ENCODE results near the gene GNAZ. TPM values are rescaled to one million over a fixed set of nuclear protein-coding genes. Genes with fewer than 3 reads are reported as not detected.

GNAZ gene
- polyA plus RNA-seq, 1 donor from 2014 or later: 52.0 TPM

- TF ChIP-seq CTCF (IDR thresholded peaks at IDR 0.05; ENCODE audit: poor library complexity, severe bottlenecking) (no peak), MXI1 (conservative IDR thresholded peaks at IDR 0.05; ENCODE audit: poor library complexity, severe bottlenecking) (no peak), EZH2 (IDR thresholded peaks at IDR 0.05; ENCODE audit: borderline replicate concordance, insufficient read depth, low read length, poor library complexity, severe bottlenecking) (no peak), SMC3 (conservative IDR thresholded peaks at IDR 0.05; ENCODE audit: poor library complexity) (no peak), RAD21 (conservative IDR thresholded peaks at IDR 0.05) (no peak), EP300 (conservative IDR thresholded peaks at IDR 0.05; ENCODE audit: poor library complexity, severe bottlenecking) (no peak), TAF1 (IDR thresholded peaks at IDR 0.05; ENCODE audit: low read depth) (no peak), POLR2AphosphoS5 (IDR thresholded peaks at IDR 0.05) (no peak)
- TF ChIP-seq, protein P1, sequence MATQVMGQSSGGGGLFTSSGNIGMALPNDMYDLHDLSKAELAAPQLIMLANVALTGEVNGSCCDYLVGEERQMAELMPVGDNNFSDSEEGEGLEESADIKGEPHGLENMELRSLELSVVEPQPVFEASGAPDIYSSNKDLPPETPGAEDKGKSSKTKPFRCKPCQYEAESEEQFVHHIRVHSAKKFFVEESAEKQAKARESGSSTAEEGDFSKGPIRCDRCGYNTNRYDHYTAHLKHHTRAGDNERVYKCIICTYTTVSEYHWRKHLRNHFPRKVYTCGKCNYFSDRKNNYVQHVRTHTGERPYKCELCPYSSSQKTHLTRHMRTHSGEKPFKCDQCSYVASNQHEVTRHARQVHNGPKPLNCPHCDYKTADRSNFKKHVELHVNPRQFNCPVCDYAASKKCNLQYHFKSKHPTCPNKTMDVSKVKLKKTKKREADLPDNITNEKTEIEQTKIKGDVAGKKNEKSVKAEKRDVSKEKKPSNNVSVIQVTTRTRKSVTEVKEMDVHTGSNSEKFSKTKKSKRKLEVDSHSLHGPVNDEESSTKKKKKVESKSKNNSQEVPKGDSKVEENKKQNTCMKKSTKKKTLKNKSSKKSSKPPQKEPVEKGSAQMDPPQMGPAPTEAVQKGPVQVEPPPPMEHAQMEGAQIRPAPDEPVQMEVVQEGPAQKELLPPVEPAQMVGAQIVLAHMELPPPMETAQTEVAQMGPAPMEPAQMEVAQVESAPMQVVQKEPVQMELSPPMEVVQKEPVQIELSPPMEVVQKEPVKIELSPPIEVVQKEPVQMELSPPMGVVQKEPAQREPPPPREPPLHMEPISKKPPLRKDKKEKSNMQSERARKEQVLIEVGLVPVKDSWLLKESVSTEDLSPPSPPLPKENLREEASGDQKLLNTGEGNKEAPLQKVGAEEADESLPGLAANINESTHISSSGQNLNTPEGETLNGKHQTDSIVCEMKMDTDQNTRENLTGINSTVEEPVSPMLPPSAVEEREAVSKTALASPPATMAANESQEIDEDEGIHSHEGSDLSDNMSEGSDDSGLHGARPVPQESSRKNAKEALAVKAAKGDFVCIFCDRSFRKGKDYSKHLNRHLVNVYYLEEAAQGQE (IDR thresholded peaks at IDR 0.05; ENCODE audit: borderline replicate concordance): no peak
- Histone ChIP-seq H3F3A (ENCODE audit: insufficient read depth, low read length, poor library complexity, severe bottlenecking) (no peaks in the 10 kb centered on the region), H3K27ac (ENCODE audit: low read length) (no peak overlapping the region)
These were observed 5.8 kb upstream of the GNAZ start for GRCh38 chr22:23064381-23065068.

DNA sequence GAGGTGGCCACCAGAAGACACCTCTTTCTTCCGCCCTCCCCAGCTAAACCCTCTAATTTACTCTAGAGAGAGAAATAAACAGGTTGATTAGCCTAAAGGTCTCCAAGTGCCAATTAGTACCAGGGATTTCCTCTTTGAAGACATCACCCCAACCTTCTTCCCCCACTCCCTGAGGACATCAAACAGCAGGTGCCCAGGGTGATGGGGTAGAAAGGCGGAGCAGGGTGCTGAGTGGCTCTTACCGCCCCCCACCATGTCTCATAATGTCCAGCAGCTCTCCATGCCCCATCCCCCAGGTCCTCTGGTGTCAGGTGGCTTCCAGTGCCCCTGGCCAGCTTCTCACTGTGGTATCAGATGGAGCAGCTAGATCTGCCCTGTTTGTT lies 5.3 kb upstream of the GNAZ start:
- TF ChIP-seq SMC3 (conservative IDR thresholded peaks at IDR 0.05; ENCODE audit: poor library complexity) (no peak), CTCF (IDR thresholded peaks at IDR 0.05; ENCODE audit: poor library complexity, severe bottlenecking) (no peak), EP300 (conservative IDR thresholded peaks at IDR 0.05; ENCODE audit: poor library complexity, severe bottlenecking) (no peak), MXI1 (conservative IDR thresholded peaks at IDR 0.05; ENCODE audit: poor library complexity, severe bottlenecking) (no peak), RAD21 (conservative IDR thresholded peaks at IDR 0.05) (no peak), TAF1 (IDR thresholded peaks at IDR 0.05; ENCODE audit: low read depth) (no peak), POLR2AphosphoS5 (IDR thresholded peaks at IDR 0.05) (no peak), EZH2 (IDR thresholded peaks at IDR 0.05; ENCODE audit: borderline replicate concordance, insufficient read depth, low read length, poor library complexity, severe bottlenecking) (no peak)
- TF ChIP-seq, protein P1 (IDR thresholded peaks at IDR 0.05; ENCODE audit: borderline replicate concordance): no peak
- no peaks in the 10 kb centered on the region for H3K27me3 ChIP-seq (ENCODE audit: insufficient read depth, low read depth, low read length)
- H3K4me2 ChIP-seq (ENCODE audit: low read length): no peak overlapping the region
- H3K27ac ChIP-seq (ENCODE audit: low read length): no peak overlapping the region
- H3K4me3 ChIP-seq (ENCODE audit: low read length): no peak overlapping the region
- no peak overlapping the region for H2AFZ ChIP-seq (ENCODE audit: low read depth, low read length)
- H3K9me3 ChIP-seq (ENCODE audit: low read length): no peaks in the 10 kb centered on the region
- H3K9ac ChIP-seq (ENCODE audit: low read length): no peak overlapping the region
- no peaks in the 10 kb centered on the region for H4K20me1 ChIP-seq (ENCODE audit: insufficient read depth)
- no peaks in the 10 kb centered on the region for H3K79me2 ChIP-seq (replicated peaks; ENCODE audit: insufficient read depth, low read length)
- no peaks in the 10 kb centered on the region for H3F3A ChIP-seq (ENCODE audit: insufficient read depth, low read length, poor library complexity, severe bottlenecking)
- no peaks in the 10 kb centered on the region for H3K36me3 ChIP-seq (ENCODE audit: insufficient read depth, low read length)
- no peaks in the 10 kb centered on the region for H3K9me2 ChIP-seq (ENCODE audit: insufficient read depth, low read length)

More at GRCh38 chr22:23064381-23065068, 5.8 kb upstream of the GNAZ start:
- H3K4me2 ChIP-seq (ENCODE audit: low read length): no peak overlapping the region
- H3K4me3 ChIP-seq (ENCODE audit: low read length): no peak overlapping the region
- H3K27me3 ChIP-seq (ENCODE audit: insufficient read depth, low read depth, low read length): no peaks in the 10 kb centered on the region
- H3K9me3 ChIP-seq (ENCODE audit: low read length): no peaks in the 10 kb centered on the region
- no peaks in the 10 kb centered on the region for H3K79me2 ChIP-seq (replicated peaks; ENCODE audit: insufficient read depth, low read length)
- no peak overlapping the region for H3K9ac ChIP-seq (ENCODE audit: low read length)
- H2AFZ ChIP-seq (ENCODE audit: low read depth, low read length): no peak overlapping the region
- H3K36me3 ChIP-seq (ENCODE audit: insufficient read depth, low read length): no peaks in the 10 kb centered on the region
- H4K20me1 ChIP-seq (ENCODE audit: insufficient read depth): no peaks in the 10 kb centered on the region
- no peaks in the 10 kb centered on the region for H3K9me2 ChIP-seq (ENCODE audit: insufficient read depth, low read length)
